Tibial nerve (tissue), 4 donors: Measurements from ENCODE around the gene PGAP6. TPM values are rescaled to one million over a fixed set of nuclear protein-coding genes. Genes with fewer than 3 reads are reported as not detected.
"Not testable (repeated sequence)": the region's sequence is repeated elsewhere in the genome, so short reads cannot be mapped to it uniquely, and the experiment has no call there.

Source experiments
- DNase-seq, 2 donors: peaks; one replicate each; pipeline ENCODE4 v3.0.0-alpha.2; 2019; ENCODE audit warnings: low spot score in 2 of 2
- H3K27ac ChIP-seq, 4 donors: fragments of 200-600 bp; sonication (generic) in 3 of 4; one replicate each; pipeline ENCODE4 v1.5.1; 2017 to 2019; ENCODE audit warnings: mild to moderate bottlenecking in 1 of 4
- H3K27me3 ChIP-seq, 2 donors: fragments of 200-600 bp; sonication (generic) in 1 of 2; one replicate each; pipeline versions ENCODE4 v1.5.1 to v1.6.0; 2017 to 2019
- H3K36me3 ChIP-seq, 3 donors: fragments of 200-600 bp; sonication (generic); one replicate each; pipeline ENCODE4 v1.5.1; 2018 to 2019
- H3K4me1 ChIP-seq, 4 donors: fragments of 200-600 bp; sonication (generic) in 3 of 4; one replicate each; pipeline ENCODE4 v1.5.1; 2017 to 2019
- H3K4me3 ChIP-seq, 4 donors: fragments of 200-600 bp; sonication (generic) in 3 of 4; one replicate each; pipeline ENCODE4 v1.5.1; 2017 to 2019; ENCODE audit warnings: mild to moderate bottlenecking in 1 of 4, moderate library complexity in 1 of 4
- H3K9me3 ChIP-seq, 4 donors: fragments of 200-600 bp; sonication (generic) in 3 of 4; one replicate each; pipeline ENCODE4 v1.5.1; 2017 to 2019
- CTCF ChIP-seq, 5 experiments: fragments of 200-600 bp in 3 of 5; fragments of 450-650 bp in 2 of 5; sonication (generic) in 3 of 5; IDR thresholded peaks; one replicate each; pipeline ENCODE4 v1.5.1; 2016 to 2019; ENCODE audit warnings: antibody characterized with exemption in 5 of 5, mild to moderate bottlenecking in 3 of 5, moderate library complexity in 2 of 5
- EP300 ChIP-seq, 2 donors: sonication (generic); formaldehyde crosslinking; IDR thresholded peaks; one replicate each; pipeline ENCODE4 v1.6.1; 2017; ENCODE audit warnings: antibody characterized with exemption in 2 of 2, mild to moderate bottlenecking in 1 of 2
- POLR2A ChIP-seq, 2 donors: fragments of 450-650 bp; IDR thresholded peaks; one replicate each; pipeline ENCODE4 v1.6.1; 2017; ENCODE audit warnings: antibody characterized with exemption in 2 of 2, mild to moderate bottlenecking in 2 of 2, moderate library complexity in 2 of 2
- WGBS, 2 donors: methylation state at CpG; one replicate each; pipeline ENCODE4 v1.1.5; 2018; 5-methylcytosine and 5-hydroxymethylcytosine counted together
- total RNA-seq, 4 donors: library from RNA; depleted of rRNA; stranded (reverse); fragments of >200 nt; gene quantifications; one replicate each; pipeline ENCODE4 v1.1.0, GENCODE V29; 2016

Gene PGAP6
- total RNA-seq, 4 donors from 2014 or later: 22.7 to 69.3 (median 36.7) TPM

GRCh38 chr16:337975-338575 lies 43.7 kb downstream of the PGAP6 start:
- Histone ChIP-seq H3K27me3 (no peaks in the 10 kb centered on the region), H3K36me3 (peaks cover 0 to 6% (median 0%) of the 10 kb centered on the region in 3 donors), H3K4me1 (peaks cover 0 to 9% (median 3%) of the 10 kb centered on the region in 4 donors), H3K9me3 (no peaks in the 10 kb centered on the region), H3K27ac (no peak overlapping the region), H3K4me3 (no peak overlapping the region)
- TF ChIP-seq POLR2A (IDR thresholded peaks at IDR 0.05) (no peak), EP300 (IDR thresholded peaks at IDR 0.05) (no peak), CTCF (IDR thresholded peaks at IDR 0.05) (no peak)
- DNase-seq: no peak
- 70 to 78% methylated on average over 21 of the region's 21 CpGs for WGBS, 2 donors

- WGBS, 2 donors: 76% methylated on average over 4 to 10 of the region's 10 CpGs
- H3K4me1 ChIP-seq: peaks cover 0 to 8% (median 3%) of the 10 kb centered on the region in 4 donors
- H3K4me3 ChIP-seq: no peak overlapping the region
- DNase-seq: no peak
- TF ChIP-seq EP300 (IDR thresholded peaks at IDR 0.05) (no peak), CTCF (IDR thresholded peaks at IDR 0.05) (no peak), POLR2A (IDR thresholded peaks at IDR 0.05) (no peak)
- H3K36me3 ChIP-seq: peaks cover 0 to 6% (median 0%) of the 10 kb centered on the region in 3 donors
- H3K27me3 ChIP-seq: no peaks in the 10 kb centered on the region
- H3K27ac ChIP-seq: no peak overlapping the region
- no peaks in the 10 kb centered on the region for H3K9me3 ChIP-seq
These were observed 44.3 kb downstream of the PGAP6 start for GRCh38 chr16:337437-337836.

- peaks cover 0 to 6% (median 3%) of the 10 kb centered on the region in 4 donors for H3K4me1 ChIP-seq
- H3K36me3 ChIP-seq: no peaks in the 10 kb centered on the region
- no peaks in the 10 kb centered on the region for H3K27me3 ChIP-seq
- 87 to 92% methylated on average over 11 of the region's 11 CpGs for WGBS, 2 donors
- no peak for DNase-seq
- no peaks in the 10 kb centered on the region for H3K9me3 ChIP-seq
- H3K27ac ChIP-seq: no peak overlapping the region
- TF ChIP-seq CTCF (IDR thresholded peaks at IDR 0.05) (no peak), EP300 (IDR thresholded peaks at IDR 0.05) (no peak), POLR2A (IDR thresholded peaks at IDR 0.05) (no peak)
- no peak overlapping the region for H3K4me3 ChIP-seq
These were observed 45.5 kb downstream of the PGAP6 start for GRCh38 chr16:336269-336668.

- H3K36me3 ChIP-seq, H3K4me3 ChIP-seq, H3K27ac ChIP-seq, H3K9me3 ChIP-seq, H3K27me3 ChIP-seq, DNase-seq: not testable (repeated sequence)
- peaks cover 0 to 16% (median 3%) of the 10 kb centered on the region in 4 donors for H3K4me1 ChIP-seq
- 89 to 91% methylated on average over 11 of the region's 11 CpGs for WGBS, 2 donors
These were observed 46.7 kb downstream of the PGAP6 start for GRCh38 chr16:334861-335632.

- not testable (repeated sequence) for H3K9me3 ChIP-seq, H3K4me3 ChIP-seq, H3K27me3 ChIP-seq, DNase-seq, H3K27ac ChIP-seq, H3K36me3 ChIP-seq
- WGBS, 2 donors: 94 to 95% methylated on average over 4 to 5 of the region's 5 CpGs
- H3K4me1 ChIP-seq: peaks cover 0 to 11% (median 2%) of the 10 kb centered on the region in 4 donors
These were observed 47.5 kb downstream of the PGAP6 start for GRCh38 chr16:334164-334832.
